ENCODE measurements around the gene GAMT.

GAMT gene

GRCh38 chr19:1399079-1399478 lies 2.3 kb downstream of the GAMT start:
- DNase-seq: no peak

- no peak for DNase-seq
These were observed 3.5 kb downstream of the GAMT start for GRCh38 chr19:1397838-1398237.

GRCh38 chr19:1396768-1397679 lies 4.3 kb downstream of the GAMT start:
- DNase-seq: no peak

GRCh38 chr19:1396019-1396767 lies 5.1 kb downstream of the GAMT start:
- no peak for DNase-seq

- no peak for DNase-seq
These were observed 5.9 kb downstream of the GAMT start for GRCh38 chr19:1395194-1396018.

- no peak for DNase-seq
These were observed 6.8 kb downstream of the GAMT start for GRCh38 chr19:1394252-1395193.

GRCh38 chr19:1393841-1394240 lies 7.5 kb downstream of the GAMT start:
- no peak for DNase-seq

GRCh38 chr19:1392939-1393530 lies 8.3 kb downstream of the GAMT start:
- no peak for DNase-seq

- DNase-seq: no peak
These were observed 8.9 kb downstream of the GAMT start for GRCh38 chr19:1392407-1392806.

- no peak for DNase-seq
These were observed 10.4 kb downstream of the GAMT start for GRCh38 chr19:1390890-1391423.

- DNase-seq: no peak
These were observed 12.1 kb downstream of the GAMT start for GRCh38 chr19:1389033-1389940.

GRCh38 chr19:1388637-1389026 lies 12.7 kb downstream of the GAMT start:
- no peak for DNase-seq

- DNase-seq: no peak
These were observed 13.4 kb downstream of the GAMT start for GRCh38 chr19:1387684-1388636.

GRCh38 chr19:1386945-1387683 lies 14.2 kb downstream of the GAMT start:
- no peak for DNase-seq

GRCh38 chr19:1385816-1386215 lies 15.5 kb downstream of the GAMT start:
- no peak for DNase-seq

- no peak for DNase-seq
These were observed 16.7 kb downstream of the GAMT start for GRCh38 chr19:1384478-1385110.

GRCh38 chr19:1384085-1384462 lies 17.3 kb downstream of the GAMT start:
- DNase-seq: no peak
